ENCODE results near the gene SAFB2. TPM values are rescaled to one million over a fixed set of nuclear protein-coding genes. Genes with fewer than 3 reads are reported as not detected.

SAFB2 gene
- polyA plus RNA-seq, 2 of the 4 experiments (the other 2 are of a cell fraction), result 33.2 to 51.2 TPM

- 81% methylated on average over 17 of the region's 19 CpGs for WGBS (ENCODE audit: missing lambda C conversion rate)
- POLR2A ChIA-PET, result no interaction called here
- no peak for ATAC-seq
- H3K9me3 ChIP-seq, result peaks cover 5% of the 10 kb centered on the region; the same call in 2 of the 3 replicates
- CTCF ChIA-PET, result interaction anchor here (0.6 to 0.9 kb wide), 3 partner anchors 19 to 75 kb away, joined by 3 read pairs; no protein-coding TSS in a partner anchor
- no peak for FAIRE-seq
- no peak overlapping the region for H3K27ac ChIP-seq
- DNase-seq (ENCODE audit: low read depth in 1 of 2, low spot score in 1 of 2), result no peak
- no peak overlapping the region for H3K4me3 ChIP-seq
- no peak overlapping the region for H3K4me2 ChIP-seq
- TF ChIP-seq SREBF2 (IDR thresholded peaks at IDR 0.05) (no peak), POLR2A (IDR thresholded peaks at IDR 0.05; ENCODE audit: low read length) (no peak), NR3C1 (IDR thresholded peaks at IDR 0.05) (no peak), HEYL (CRISPR knock-in tag; IDR thresholded peaks at IDR 0.05) (no peak), MYC (IDR thresholded peaks at IDR 0.05; ENCODE audit: borderline replicate concordance, low read length) (no peak), HOXA7 (CRISPR knock-in tag; IDR thresholded peaks at IDR 0.05) (no peak), CBX8 (IDR thresholded peaks at IDR 0.05) (no peak), ZFP36 (IDR thresholded peaks at IDR 0.05; ENCODE audit: borderline replicate concordance, partially characterized antibody) (no peak), GATA3 (IDR thresholded peaks at IDR 0.05; ENCODE audit: borderline replicate concordance) (no peak), CBX2 (IDR thresholded peaks at IDR 0.05; ENCODE audit: borderline replicate concordance, low read depth) (no peak), EHF (CRISPR knock-in tag; IDR thresholded peaks at IDR 0.05) (no peak), ZNF302 (CRISPR knock-in tag; IDR thresholded peaks at IDR 0.05) (no peak), TP53 (CRISPR knock-in tag; IDR thresholded peaks at IDR 0.05) (no peak), ZSCAN20 (CRISPR knock-in tag; IDR thresholded peaks at IDR 0.05) (no peak), BHLHE40 (IDR thresholded peaks at IDR 0.05; ENCODE audit: low read depth, low read length) (no peak), NFE2L2 (conservative IDR thresholded peaks at IDR 0.05; ENCODE audit: low read length) (no peak), CHD2 (IDR thresholded peaks at IDR 0.05; ENCODE audit: low read length, partially characterized antibody) (no peak)
- TF ChIP-seq, protein P1, sequence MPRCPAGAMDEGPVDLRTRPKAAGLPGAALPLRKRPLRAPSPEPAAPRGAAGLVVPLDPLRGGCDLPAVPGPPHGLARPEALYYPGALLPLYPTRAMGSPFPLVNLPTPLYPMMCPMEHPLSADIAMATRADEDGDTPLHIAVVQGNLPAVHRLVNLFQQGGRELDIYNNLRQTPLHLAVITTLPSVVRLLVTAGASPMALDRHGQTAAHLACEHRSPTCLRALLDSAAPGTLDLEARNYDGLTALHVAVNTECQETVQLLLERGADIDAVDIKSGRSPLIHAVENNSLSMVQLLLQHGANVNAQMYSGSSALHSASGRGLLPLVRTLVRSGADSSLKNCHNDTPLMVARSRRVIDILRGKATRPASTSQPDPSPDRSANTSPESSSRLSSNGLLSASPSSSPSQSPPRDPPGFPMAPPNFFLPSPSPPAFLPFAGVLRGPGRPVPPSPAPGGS (IDR thresholded peaks at IDR 0.05), result no peak
- peaks cover 7% of the 10 kb centered on the region; the same call in 1 of the 3 replicates for H3K4me1 ChIP-seq
These were observed 62.4 kb downstream of the SAFB2 start for GRCh38 chr19:5560156-5560555.

- POLR2A ChIA-PET, result interaction anchor here (0.6 kb wide), 1 partner anchor 84 kb away, joined by 3 read pairs; no protein-coding TSS in a partner anchor
- Histone ChIP-seq H3K4me1 (peaks cover 7% of the 10 kb centered on the region; the same call in 1 of the 3 replicates), H3K4me2 (no peak overlapping the region), H3K9me3 (peaks cover 5% of the 10 kb centered on the region; the same call in 2 of the 3 replicates), H3K4me3 (no peak overlapping the region), H3K27ac (no peak overlapping the region)
- 66% methylated on average over 2 of the region's 3 CpGs for WGBS (ENCODE audit: missing lambda C conversion rate)
- no peak for TF ChIP-seq RCOR1 (IDR thresholded peaks at IDR 0.05; ENCODE audit: low read depth, low read length)
- TF ChIP-seq HOXB13 (CRISPR knock-in tag; IDR thresholded peaks at IDR 0.05; ENCODE audit: low read depth), result no peak
- no peak for TF ChIP-seq POLR2AphosphoS2 (conservative IDR thresholded peaks at IDR 0.05; ENCODE audit: low read length)
- TF ChIP-seq KDM1A (IDR thresholded peaks at IDR 0.05; ENCODE audit: low read depth), result no peak
- TF ChIP-seq HES2 (IDR thresholded peaks at IDR 0.05), result no peak
- TF ChIP-seq REST (IDR thresholded peaks at IDR 0.05), result no peak
- TF ChIP-seq, protein P2, sequence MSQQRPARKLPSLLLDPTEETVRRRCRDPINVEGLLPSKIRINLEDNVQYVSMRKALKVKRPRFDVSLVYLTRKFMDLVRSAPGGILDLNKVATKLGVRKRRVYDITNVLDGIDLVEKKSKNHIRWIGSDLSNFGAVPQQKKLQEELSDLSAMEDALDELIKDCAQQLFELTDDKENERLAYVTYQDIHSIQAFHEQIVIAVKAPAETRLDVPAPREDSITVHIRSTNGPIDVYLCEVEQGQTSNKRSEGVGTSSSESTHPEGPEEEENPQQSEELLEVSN (IDR thresholded peaks at IDR 0.05; ENCODE audit: borderline replicate concordance, low read depth), result no peak
- TF ChIP-seq JUN (IDR thresholded peaks at IDR 0.05), result no peak
- TF ChIP-seq, protein P3, sequence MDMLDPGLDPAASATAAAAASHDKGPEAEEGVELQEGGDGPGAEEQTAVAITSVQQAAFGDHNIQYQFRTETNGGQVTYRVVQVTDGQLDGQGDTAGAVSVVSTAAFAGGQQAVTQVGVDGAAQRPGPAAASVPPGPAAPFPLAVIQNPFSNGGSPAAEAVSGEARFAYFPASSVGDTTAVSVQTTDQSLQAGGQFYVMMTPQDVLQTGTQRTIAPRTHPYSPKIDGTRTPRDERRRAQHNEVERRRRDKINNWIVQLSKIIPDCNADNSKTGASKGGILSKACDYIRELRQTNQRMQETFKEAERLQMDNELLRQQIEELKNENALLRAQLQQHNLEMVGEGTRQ (IDR thresholded peaks at IDR 0.05), result no peak
- FAIRE-seq (no peak), DNase-seq (ENCODE audit: low read depth in 1 of 2, low spot score in 1 of 2) (no peak), ATAC-seq (peak in 1 of 2 experiments; percentile 28; a peak in 2 of 6 replicates)
- CTCF ChIA-PET, result interaction anchor here (0.6 to 0.9 kb wide), 2 partner anchors 19 to 76 kb away, joined by 3 read pairs; no protein-coding TSS in a partner anchor
These were observed 62.8 kb downstream of the SAFB2 start for GRCh38 chr19:5559804-5560133.

Measured in A549 (cell line).